Measurements from ENCODE around the gene VSTM1. TPM values are rescaled to one million over a fixed set of nuclear protein-coding genes. Genes with fewer than 3 reads are reported as not detected.

Gene VSTM1
- total RNA-seq, 4 donors from 2014 or later, result not detected

DNA sequence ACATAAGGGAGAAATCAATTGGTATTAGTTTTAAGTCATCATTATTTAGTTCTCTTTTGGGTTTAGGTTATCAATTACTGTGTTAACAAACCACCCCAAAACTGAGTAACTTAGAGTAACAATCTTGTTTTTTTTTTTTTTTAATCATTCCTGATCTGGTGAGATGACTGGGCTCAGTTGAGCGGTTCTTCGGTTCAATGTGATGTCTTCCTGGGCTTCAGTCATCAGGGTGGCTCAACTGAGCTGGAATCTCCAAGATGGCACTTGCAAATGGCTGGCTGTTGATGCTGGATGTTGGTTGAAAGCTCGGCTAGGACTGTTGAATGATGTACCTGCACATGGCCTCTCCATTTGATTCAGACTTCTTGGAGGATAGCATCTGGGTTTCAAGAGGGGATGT is 20.7 kb upstream of the VSTM1 start:
- DNase-seq, result no peak
- no peaks in the 10 kb centered on the region for H3K27me3 ChIP-seq
- no peak overlapping the region for H3K27ac ChIP-seq
- H3K36me3 ChIP-seq, result no peaks in the 10 kb centered on the region
- TF ChIP-seq, protein P1, sequence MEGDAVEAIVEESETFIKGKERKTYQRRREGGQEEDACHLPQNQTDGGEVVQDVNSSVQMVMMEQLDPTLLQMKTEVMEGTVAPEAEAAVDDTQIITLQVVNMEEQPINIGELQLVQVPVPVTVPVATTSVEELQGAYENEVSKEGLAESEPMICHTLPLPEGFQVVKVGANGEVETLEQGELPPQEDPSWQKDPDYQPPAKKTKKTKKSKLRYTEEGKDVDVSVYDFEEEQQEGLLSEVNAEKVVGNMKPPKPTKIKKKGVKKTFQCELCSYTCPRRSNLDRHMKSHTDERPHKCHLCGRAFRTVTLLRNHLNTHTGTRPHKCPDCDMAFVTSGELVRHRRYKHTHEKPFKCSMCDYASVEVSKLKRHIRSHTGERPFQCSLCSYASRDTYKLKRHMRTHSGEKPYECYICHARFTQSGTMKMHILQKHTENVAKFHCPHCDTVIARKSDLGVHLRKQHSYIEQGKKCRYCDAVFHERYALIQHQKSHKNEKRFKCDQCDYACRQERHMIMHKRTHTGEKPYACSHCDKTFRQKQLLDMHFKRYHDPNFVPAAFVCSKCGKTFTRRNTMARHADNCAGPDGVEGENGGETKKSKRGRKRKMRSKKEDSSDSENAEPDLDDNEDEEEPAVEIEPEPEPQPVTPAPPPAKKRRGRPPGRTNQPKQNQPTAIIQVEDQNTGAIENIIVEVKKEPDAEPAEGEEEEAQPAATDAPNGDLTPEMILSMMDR (IDR thresholded peaks at IDR 0.05), result no peak
- TF ChIP-seq POLR2A (IDR thresholded peaks at IDR 0.05), result no peak
- no peaks in the 10 kb centered on the region for H3K4me1 ChIP-seq
- no peak overlapping the region for H3K4me3 ChIP-seq
- H3K9me3 ChIP-seq, result peaks cover 0 to 9% (median 0%) of the 10 kb centered on the region in 4 donors

DNA sequence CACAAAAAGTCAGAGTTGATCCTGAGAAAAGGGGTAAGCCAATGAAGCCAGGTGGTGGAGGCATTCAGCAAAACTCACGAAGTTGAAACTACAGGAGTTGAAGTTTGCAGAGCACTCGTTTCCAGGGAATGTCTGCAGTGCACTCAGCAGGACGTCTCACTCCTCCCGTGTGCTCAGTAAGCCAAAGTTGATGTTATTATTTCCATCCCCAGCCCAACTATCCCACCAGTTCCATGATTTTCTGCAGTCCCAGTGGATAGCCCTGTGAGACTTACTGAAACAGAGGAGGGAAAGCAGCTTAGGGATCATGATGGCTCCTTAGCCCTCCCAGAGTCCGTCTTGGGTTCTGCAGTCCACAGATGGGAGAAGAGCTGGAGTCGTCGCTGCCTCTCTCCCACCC is 17.3 kb upstream of the VSTM1 start, which contains the start of gene TARM1:
TARM1 (minus strand) TSS at position 334 of the 400 bp plus-strand sequence; CDS start at position 309, 25 bp downstream.
- Histone ChIP-seq H3K4me3 (no peak within 1 kb of the TSS), H3K36me3 (no peaks in the 10 kb centered on the region), H3K9me3 (peaks cover 0 to 9% (median 0%) of the 10 kb centered on the region in 4 donors), H3K27me3 (no peaks in the 10 kb centered on the region), H3K4me1 (no peaks in the 10 kb centered on the region), H3K27ac (no peak within 1 kb of the TSS)
- DNase-seq, result no peak
- no peak for TF ChIP-seq POLR2A (IDR thresholded peaks at IDR 0.05)
- TF ChIP-seq, protein P1 (IDR thresholded peaks at IDR 0.05), result no peak

DNA sequence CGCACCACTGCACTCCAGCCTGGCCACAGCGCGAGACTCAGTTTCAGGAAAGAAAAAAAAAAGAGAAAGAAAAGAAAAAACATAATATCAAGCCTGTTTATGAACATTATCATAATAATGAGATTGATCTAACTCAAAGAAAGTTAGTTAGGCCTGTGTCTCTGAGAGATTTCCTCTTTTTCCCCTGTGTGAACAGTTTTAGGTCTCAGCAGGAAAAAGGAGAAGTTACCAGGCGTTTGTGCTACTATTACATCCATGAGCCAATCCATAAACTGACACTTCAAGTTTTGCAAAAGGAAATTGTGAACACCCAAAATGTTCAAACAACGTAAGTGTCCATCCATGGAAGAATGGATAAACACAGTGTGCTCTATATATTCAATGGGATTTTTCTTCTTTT is 13.6 kb upstream of the VSTM1 start:
- H3K4me1 ChIP-seq, result no peaks in the 10 kb centered on the region
- peaks cover 0 to 9% (median 0%) of the 10 kb centered on the region in 4 donors for H3K9me3 ChIP-seq
- no peak for TF ChIP-seq POLR2A (IDR thresholded peaks at IDR 0.05)
- TF ChIP-seq, protein P1 (IDR thresholded peaks at IDR 0.05), result no peak
- H3K27me3 ChIP-seq, result no peaks in the 10 kb centered on the region
- H3K27ac ChIP-seq, result no peak overlapping the region
- no peak overlapping the region for H3K4me3 ChIP-seq
- no peak for DNase-seq
- no peaks in the 10 kb centered on the region for H3K36me3 ChIP-seq

DNA sequence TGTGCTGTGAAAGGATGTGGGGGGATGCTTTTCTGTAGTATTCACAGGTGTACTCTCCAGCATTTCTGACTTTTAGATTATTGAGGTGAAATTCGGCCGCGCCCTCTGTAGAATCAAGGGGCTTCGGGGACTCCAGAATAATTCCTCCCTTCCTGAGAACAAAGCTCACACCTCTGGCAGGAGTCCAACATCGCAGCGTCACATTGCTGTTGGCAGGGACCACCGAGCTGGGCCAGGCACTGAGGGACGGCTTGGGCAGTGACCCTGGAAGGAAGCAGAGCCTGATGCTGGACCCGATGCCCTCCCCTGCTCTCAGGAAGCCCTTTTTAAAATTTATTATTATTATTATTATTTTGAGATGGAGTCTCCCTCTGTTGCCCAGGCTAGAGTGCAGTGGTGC is 11.2 kb upstream of the VSTM1 start:
- Histone ChIP-seq H3K9me3 (peaks cover 0 to 1% (median 0%) of the 10 kb centered on the region in 4 donors), H3K36me3 (no peaks in the 10 kb centered on the region), H3K4me3 (no peak overlapping the region), H3K27me3 (no peaks in the 10 kb centered on the region), H3K4me1 (no peaks in the 10 kb centered on the region), H3K27ac (no peak overlapping the region)
- DNase-seq, result no peak
- TF ChIP-seq, protein P1 (IDR thresholded peaks at IDR 0.05), result no peak
- no peak for TF ChIP-seq POLR2A (IDR thresholded peaks at IDR 0.05)

DNA sequence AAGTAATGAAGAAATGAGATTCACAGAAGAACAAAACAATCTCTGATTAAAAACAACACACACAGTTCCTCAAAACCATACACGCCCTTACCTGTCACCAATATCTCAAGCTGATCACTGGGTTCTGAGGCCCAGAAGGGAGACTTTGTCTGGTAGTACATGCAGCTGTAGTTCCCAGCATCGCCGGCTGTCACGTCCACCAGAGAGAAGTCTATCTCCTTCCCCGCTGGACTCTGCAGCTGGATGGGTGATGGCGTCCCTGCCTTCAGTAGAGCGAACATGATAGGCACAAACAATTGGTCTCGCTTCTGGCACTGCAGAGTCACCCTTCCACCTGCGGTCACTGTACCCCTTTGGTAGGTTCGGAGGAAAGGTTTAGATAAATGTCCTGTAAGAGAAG is 10.1 kb upstream of the VSTM1 start:
- Histone ChIP-seq H3K4me1 (no peaks in the 10 kb centered on the region), H3K27ac (no peak overlapping the region), H3K4me3 (no peak overlapping the region), H3K9me3 (peaks cover 0 to 6% (median 0%) of the 10 kb centered on the region in 4 donors), H3K36me3 (no peaks in the 10 kb centered on the region), H3K27me3 (no peaks in the 10 kb centered on the region)
- TF ChIP-seq, protein P1 (IDR thresholded peaks at IDR 0.05), result no peak
- TF ChIP-seq POLR2A (IDR thresholded peaks at IDR 0.05), result no peak
- DNase-seq, result no peak

DNA sequence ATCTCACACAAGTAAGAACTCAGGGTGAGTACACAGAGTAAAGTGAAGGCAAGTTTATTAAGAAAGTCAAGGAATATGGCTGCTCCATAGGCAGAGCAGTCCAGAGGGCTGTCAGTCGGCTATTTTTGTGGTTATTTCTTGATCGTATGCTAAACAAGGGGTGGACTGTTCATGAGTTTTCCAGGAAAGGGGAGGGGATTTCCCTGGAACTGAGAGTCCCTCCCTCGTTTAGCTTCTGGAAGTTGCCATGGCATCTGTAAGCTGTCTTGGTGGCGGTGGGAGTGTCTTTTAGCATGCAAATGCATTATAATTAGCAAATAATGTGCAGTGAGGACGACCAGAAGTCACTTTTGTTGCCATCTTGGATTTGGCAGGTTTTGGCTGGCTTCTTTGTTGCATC is 5.8 kb upstream of the VSTM1 start:
- Histone ChIP-seq H3K36me3 (no peaks in the 10 kb centered on the region), H3K4me1 (no peaks in the 10 kb centered on the region), H3K27ac (no peak overlapping the region), H3K27me3 (no peaks in the 10 kb centered on the region), H3K9me3 (peaks cover 0 to 6% (median 0%) of the 10 kb centered on the region in 4 donors), H3K4me3 (no peak overlapping the region)
- TF ChIP-seq POLR2A (IDR thresholded peaks at IDR 0.05), result no peak
- TF ChIP-seq, protein P1 (IDR thresholded peaks at IDR 0.05), result no peak
- no peak for DNase-seq

Measured in Peyer's patch (tissue), 4 donors.